ENCODE results near the gene RMDN2.
"Not testable (repeated sequence)": the region's sequence is repeated elsewhere in the genome, so short reads cannot be mapped to it uniquely, and the experiment has no call there.

RMDN2 gene

GRCh38 chr2:37902991-37903390 is 22.1 kb upstream of the RMDN2 start:
- no peak for DNase-seq

- no peak for DNase-seq
Measured at GRCh38 chr2:37904425-37904824, 20.7 kb upstream of the RMDN2 start.

- DNase-seq, result no peak
Measured at GRCh38 chr2:37904993-37905392, 20.1 kb upstream of the RMDN2 start.

- DNase-seq, result no peak
Measured at GRCh38 chr2:37906131-37906530, 19.0 kb upstream of the RMDN2 start.

- DNase-seq, result no peak
Measured at GRCh38 chr2:37907501-37908225, 17.4 kb upstream of the RMDN2 start.

GRCh38 chr2:37911296-37911873 is 13.7 kb upstream of the RMDN2 start:
- no peak for DNase-seq

- no peak for DNase-seq
Measured at GRCh38 chr2:37912056-37912455, 13.0 kb upstream of the RMDN2 start.

GRCh38 chr2:37912616-37913015 is 12.5 kb upstream of the RMDN2 start:
- DNase-seq, result no peak

GRCh38 chr2:37914340-37914739 is 10.7 kb upstream of the RMDN2 start:
- DNase-seq, result no peak

- DNase-seq, result no peak
Measured at GRCh38 chr2:37915773-37916172, 9.3 kb upstream of the RMDN2 start.

GRCh38 chr2:37916512-37917082 is 8.5 kb upstream of the RMDN2 start:
- DNase-seq, result no peak

- no peak for DNase-seq
Measured at GRCh38 chr2:37917281-37918228, 7.5 kb upstream of the RMDN2 start.

- no peak for DNase-seq
Measured at GRCh38 chr2:37918742-37919186, 6.3 kb upstream of the RMDN2 start.

- no peak for DNase-seq
Measured at GRCh38 chr2:37919631-37920032, 5.5 kb upstream of the RMDN2 start.

- DNase-seq, result no peak
Measured at GRCh38 chr2:37920570-37920969, 4.5 kb upstream of the RMDN2 start.

- DNase-seq, result no peak
Measured at GRCh38 chr2:37921781-37922180, 3.3 kb upstream of the RMDN2 start.

- DNase-seq, result no peak
Measured at GRCh38 chr2:37923308-37924055, 1.6 kb upstream of the RMDN2 start.

GRCh38 chr2:37926635-37927034 is 1.5 kb downstream of the RMDN2 start:
- no peak for DNase-seq

- DNase-seq, result no peak
Measured at GRCh38 chr2:37928377-37928776, 3.3 kb downstream of the RMDN2 start.

- DNase-seq, result not testable (repeated sequence)
Measured at GRCh38 chr2:37930392-37930791, 5.3 kb downstream of the RMDN2 start.

GRCh38 chr2:37932873-37933272 is 7.8 kb downstream of the RMDN2 start:
- not testable (repeated sequence) for DNase-seq

Measured in T1000 (cell line).